Measurements from ENCODE around the gene PPIG.
"Not testable (repeated sequence)": the region's sequence is repeated elsewhere in the genome, so short reads cannot be mapped to it uniquely, and the experiment has no call there.

The PPIG gene

GRCh38 chr2:169664978-169665930, 81.1 kb downstream of the PPIG start:
- no peak for DNase-seq

- DNase-seq: no peak
Observed at GRCh38 chr2:169667583-169667982, 83.4 kb downstream of the PPIG start.

GRCh38 chr2:169670215-169670651, 86.1 kb downstream of the PPIG start:
- no peak for DNase-seq

- no peak for DNase-seq
Observed at GRCh38 chr2:169670937-169671336, 86.8 kb downstream of the PPIG start.

DNA sequence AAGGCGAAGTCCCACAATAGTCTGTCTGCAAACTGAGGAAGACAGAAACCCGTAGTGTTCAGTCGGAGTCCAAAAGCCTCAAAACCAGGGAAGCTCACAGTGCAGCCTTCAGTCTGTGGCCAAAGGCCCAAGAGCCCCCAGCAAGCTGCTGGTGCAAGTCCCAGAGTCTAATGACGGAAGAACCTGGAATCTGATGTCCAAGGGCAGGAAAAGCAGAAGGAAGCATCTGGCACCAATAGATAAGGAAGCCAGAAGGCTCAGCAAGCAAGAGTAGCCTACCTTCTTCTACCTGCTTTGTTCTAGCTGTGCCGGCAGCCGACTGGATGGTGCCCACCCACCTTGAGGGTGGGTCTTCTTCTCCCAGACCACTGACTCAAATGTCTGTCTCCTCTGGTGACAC, 88.3 kb downstream of the PPIG start:
- DNase-seq: no peak

DNA sequence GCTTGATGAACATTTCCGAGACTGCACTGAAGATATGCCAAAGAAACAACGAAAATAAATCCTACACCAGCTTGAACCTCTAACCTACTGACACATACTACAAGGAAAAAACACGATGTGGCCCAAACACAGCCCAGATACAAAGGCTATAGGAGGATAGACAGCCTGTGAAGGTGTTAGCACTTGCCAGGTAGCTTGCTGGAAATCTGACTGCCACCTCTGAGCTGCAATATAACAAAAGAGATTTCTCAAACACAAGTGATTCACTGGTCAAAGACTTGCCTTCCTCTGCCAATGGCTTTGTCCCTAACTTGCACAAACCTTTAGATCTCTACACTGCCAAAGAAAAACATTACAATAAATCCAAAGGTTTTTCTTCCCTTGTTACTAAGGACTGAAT, 89.0 kb downstream of the PPIG start:
- DNase-seq: no peak

GRCh38 chr2:169673921-169674320, 89.8 kb downstream of the PPIG start:
- no peak for DNase-seq

- no peak for DNase-seq
Observed at GRCh38 chr2:169676357-169676756, 92.2 kb downstream of the PPIG start.

- DNase-seq: no peak
Observed at GRCh38 chr2:169676850-169677249, 92.7 kb downstream of the PPIG start.

DNA sequence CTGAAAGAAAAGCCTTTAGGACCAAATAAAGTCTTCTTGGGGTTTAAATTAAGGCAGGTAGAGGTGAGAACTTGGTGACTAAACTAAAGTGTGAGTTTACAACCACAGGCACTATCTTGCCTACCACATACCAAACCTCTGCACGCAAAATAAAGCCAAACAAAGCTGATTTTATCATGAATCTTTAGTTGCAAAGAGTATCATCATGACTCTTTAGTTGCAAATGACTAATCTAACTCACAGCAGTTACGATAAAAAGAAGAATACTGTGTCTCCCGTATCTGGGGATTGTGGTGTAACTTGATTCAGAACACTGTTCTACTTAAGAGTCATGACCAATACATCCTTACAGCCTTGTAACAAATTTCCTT, 98.9 kb downstream of the PPIG start:
- DNase-seq: no peak

DNA sequence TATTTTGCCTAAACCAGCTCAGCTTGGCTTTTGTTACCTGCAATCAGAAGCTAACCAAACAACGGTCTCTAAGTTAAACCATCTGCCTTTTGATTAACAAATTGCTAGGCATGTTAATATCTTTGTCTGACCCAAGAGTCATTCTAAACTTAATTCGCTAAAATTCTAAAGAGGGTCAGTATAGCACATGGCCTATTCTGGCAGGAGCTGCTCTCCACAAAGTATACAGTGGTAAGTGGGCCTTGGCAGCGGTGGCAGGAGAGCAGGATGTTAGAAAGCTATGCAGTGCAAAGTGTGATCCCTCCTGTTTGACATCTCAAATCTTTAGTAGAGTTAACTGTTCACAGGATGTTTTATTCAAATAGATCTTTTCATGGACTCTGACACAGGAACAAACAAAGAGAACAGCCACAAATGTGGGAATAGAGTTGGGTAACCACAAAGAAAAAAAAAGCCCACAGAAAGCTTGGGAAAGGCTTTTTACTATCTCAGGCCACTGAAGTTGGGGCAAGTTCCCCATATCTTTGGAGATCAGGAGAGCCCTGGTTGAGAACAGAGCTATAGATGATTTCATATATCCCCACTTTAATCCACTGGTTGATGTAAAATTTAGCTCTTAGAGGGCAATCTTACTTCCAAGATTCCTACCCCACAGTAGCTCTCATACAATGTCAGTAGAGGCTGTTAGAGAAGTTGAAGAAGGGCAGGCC, 99.4 kb downstream of the PPIG start:
- no peak for DNase-seq

GRCh38 chr2:169684135-169684565, 100.0 kb downstream of the PPIG start:
- no peak for DNase-seq

- not testable (repeated sequence) for DNase-seq
Observed at GRCh38 chr2:169684712-169685111, 100.6 kb downstream of the PPIG start.

DNA sequence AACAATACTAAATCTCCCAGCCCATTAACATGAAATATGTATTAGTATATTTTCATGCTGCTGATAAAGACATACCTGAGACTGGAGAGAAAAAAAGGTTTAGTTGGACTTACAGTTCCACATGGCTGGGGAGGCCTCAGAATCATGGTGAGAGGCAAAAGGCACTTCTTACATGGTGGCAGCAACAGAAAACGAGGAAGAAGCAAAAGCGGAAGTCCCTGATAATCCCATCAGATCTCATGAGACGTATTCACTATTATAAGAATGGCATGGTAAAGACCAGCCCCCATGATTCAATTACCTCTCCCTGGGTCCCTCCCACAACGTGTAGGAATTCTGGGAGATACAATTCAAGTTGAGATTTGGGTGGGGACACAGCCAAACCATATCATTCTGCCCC, 102.7 kb downstream of the PPIG start:
- DNase-seq: not testable (repeated sequence)

- not testable (repeated sequence) for DNase-seq
Observed at GRCh38 chr2:169687943-169688342, 103.8 kb downstream of the PPIG start.

- DNase-seq: no peak
Observed at GRCh38 chr2:169690958-169691357, 106.8 kb downstream of the PPIG start.

Data from stimulated activated CD4-positive, alpha-beta T cell treated with anti-CD3 and anti-CD28 coated beads, Interleukin-4, amount 100 ng/mL, for 1 hour (primary cell).